Activated T-cell treated with anti-CD3 and anti-CD28 coated beads, Interleukin-2, amount 50 U/mL, for 1 hour (primary cell): ENCODE measurements around the gene C8B.

ENCODE experiments used
- DNase-seq: peaks from one replicate; pipeline ENCODE4 v3.0.0-alpha.2; 2020

C8B gene

DNA sequence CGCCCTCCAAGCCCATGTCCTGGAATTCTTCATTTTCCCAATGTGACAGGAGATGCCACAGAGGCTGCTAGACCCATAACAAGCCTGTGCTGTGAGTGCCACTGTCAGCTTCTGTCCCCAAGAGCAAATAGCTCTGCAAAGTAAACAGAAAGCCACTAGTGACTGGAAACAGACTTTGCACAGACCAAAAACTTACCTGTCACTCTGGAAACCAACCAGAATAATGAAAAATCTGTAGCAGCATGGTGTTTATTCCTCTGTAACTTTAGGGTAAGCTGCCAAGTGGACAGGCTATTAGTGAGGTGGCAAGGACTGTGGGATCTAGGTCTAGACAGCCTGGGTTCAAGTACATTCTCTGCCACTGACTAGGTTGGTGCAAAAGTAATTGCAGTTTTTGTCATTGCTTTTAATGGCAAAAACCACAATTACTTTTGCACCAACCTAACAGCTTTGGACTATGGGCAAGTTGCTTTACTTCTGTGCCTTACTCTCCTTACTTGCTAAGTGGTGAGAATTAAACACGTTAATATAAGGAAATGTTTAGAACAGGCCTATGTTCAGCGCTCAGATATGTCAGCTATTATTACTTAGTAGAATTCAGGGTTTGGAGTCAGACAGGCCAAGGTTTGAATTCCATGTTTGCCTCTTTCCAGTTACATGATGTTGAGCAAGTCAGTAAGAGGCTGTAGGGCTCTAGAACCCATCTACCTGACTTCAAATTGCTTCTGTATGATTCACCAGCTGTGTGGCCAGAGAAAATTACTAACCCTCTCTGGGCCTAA lies at the start of gene C8B:
C8B (minus strand) TSS at position 100 of the 782 bp plus-strand sequence; CDS start at position 33, 67 bp downstream.
- no peak for DNase-seq

GRCh38 chr1:57015071-57015470 lies 49.3 kb upstream of the C8B start:
- no peak for DNase-seq

GRCh38 chr1:57013522-57013921 lies 47.7 kb upstream of the C8B start:
- no peak for DNase-seq

DNA sequence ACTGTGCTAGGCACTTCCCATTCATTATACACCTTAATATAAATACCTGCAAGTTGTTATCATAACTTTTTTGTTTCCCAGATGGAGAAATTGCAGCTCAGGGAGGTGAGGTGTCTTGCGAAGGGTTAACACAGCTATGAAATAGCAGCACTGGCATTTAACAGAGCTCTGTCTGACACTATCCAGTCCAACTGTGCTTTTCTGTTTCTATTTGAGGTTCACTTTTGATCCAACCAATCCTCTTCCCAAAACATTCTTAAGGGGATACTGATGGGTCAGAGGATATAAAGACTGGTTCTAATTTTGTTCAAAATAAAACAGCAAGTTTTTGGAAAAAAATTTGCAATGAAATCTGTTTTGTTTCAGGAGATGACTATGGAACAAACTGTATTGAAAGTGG lies 46.5 kb upstream of the C8B start:
- DNase-seq = no peak

- no peak for DNase-seq
These were observed 44.7 kb upstream of the C8B start for GRCh38 chr1:57010511-57010910.

- no peak for DNase-seq
These were observed 42.1 kb upstream of the C8B start for GRCh38 chr1:57007948-57008347.

DNA sequence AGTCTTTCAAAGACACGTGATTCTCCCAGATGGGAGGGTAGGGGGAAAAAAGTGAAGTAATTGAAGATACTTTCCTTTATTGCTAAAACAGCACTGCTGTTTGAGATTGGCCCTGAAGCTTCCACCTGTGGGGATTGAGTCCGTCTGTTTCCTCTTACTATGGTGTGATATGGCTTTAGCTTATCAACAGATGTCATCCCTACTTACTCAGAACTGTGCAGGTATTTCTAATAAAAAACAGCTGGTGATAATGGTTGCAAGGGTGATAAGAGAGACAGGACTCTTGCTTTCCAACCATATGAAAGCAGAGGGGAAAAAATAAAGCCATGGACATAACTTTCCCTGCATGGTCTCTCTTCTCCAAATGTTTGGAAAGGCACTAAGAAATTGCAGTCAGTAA lies 41.7 kb upstream of the C8B start:
- DNase-seq = no peak

DNA sequence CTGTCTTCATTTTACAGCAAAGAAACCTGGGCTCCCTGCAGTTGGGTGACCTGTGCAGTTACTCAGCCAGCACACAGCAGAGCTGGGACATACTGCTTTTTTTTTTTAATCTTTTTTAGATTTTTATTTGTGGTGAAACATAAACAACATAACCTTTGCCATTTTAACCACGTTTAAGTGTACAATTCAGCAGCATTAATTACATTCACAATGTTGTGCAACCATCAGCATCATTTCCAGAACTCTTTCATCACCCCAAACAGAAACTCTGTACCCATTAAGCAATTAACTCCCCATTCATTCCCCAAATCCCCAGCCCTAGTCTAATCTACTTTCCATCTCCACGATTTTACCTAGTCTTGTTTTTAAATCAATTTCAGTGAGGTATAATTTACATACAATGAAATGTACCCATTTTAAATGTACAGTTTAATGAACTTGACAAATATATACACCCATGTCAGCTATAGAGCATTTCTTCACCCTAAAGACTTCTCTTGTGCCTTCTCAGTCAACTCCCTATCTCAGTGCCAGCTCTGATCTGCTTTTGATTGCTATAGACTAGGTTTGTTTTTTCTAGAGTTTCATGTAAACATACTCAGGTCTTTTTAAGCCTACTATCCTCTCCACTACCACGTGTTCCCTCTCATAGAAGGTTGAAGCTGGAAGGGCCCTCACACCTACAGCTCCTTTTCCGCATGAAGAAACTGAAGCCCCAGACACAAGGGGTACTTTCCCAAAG lies 37.8 kb upstream of the C8B start:
- DNase-seq = no peak

DNA sequence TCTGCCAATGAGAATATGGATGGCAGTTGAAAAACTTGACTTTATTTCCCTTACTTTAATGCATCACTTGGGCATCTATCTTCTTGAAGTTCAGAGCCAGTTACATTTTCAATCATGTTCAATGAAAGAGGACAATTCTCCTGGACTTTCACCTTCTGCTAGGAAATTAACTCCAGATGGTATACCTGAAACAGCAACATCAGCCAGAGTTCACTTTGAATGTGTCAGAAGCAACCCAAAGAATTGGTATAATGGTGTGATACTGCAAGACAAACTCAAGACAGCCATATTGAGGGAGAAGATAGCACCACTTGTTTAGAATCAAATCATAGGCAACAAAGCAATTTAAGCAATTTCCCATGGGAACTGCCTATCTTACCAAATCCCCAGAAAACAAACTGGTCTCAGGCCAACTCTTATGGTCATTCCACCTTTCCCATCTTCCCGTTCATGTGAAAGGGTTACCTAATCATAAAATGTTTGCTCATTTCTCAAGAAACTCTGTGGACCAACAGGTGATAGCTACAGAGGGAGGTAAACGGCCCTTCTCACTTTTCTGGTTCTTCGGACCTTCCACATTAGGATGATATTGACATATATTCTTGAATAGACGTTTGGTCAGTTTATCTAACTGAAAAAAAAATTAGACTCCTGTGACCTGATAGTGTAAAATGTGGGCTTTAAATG lies 29.7 kb upstream of the C8B start:
- no peak for DNase-seq

GRCh38 chr1:56993475-56993874 lies 27.7 kb upstream of the C8B start:
- DNase-seq = no peak

DNA sequence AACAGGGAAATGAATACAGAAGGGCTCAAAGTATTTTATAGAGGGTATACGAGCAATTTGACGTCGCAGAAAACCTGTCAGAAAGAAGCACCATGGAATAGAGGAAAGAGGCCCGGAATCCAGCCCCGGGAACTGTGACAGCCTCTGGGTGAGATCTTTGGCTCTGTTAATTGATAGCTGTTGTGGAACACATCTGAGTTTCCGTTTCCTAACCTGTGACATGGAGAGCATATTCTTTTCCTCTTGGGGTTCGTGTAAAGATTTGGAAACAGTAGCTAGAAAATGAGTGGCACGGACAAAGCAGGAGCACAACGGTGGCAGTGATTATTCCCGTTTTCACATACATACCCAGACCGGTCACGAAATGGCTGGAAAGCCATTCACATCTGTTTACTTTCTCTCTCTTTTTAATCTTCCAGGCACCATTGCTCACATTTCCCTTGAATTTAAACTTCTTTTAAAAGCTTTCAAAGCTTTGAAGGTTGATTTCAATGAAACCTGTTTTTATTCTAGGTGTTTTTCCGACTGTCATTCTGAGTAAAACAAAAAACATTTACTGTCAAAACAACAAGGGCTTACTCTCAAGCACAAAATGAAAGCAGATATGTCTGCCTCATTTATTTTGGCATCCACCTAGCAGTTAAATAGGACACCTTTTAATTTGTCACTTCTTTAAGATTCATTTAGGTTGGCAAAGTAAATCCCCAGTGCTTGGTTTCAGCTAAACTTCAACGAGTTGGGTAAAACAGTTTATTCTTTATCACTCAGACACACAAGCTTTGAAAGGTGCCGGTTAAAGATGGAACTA lies 26.7 kb upstream of the C8B start:
- DNase-seq = no peak

- no peak for DNase-seq
These were observed 25.8 kb upstream of the C8B start for GRCh38 chr1:56991576-56991975.

DNA sequence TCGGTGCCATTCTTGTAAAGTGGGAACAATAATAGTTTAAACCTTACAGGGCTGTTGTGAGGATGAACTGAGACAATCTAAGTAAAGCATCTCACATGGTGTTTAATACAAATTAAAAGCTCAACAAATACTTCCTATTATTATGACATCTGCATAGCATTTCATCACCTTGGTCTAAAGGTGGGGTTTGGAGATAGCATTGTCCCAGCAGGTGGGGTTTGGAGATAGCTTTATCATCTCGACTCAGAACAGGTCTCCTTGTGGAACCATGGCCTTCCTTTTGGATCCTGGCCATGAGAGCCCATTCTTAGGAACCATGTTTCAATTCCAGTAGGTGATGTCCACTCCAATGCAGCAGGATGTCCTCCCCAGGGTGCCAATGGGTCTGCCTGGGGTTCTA lies 20.6 kb upstream of the C8B start:
- DNase-seq = no peak

DNA sequence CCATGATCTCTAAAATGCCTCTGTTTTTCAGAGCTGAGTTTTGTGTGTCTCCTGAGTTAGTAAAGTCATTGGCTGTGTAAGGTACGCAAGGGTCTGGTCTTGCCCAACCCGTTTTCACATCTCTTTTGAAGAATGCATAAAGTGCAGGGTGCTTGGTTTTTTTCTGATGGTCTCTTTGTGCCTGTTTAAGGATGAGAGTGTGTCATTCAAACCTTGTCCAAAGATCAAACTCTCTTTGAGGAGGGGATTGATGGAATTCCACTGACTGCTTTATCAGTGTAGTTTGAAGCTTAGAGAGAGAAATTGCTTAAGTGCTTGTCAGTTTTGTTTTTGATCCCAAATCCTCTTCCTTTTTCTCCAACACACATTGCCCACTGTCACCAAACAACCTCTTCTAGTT lies 20.0 kb upstream of the C8B start:
- DNase-seq = no peak

DNA sequence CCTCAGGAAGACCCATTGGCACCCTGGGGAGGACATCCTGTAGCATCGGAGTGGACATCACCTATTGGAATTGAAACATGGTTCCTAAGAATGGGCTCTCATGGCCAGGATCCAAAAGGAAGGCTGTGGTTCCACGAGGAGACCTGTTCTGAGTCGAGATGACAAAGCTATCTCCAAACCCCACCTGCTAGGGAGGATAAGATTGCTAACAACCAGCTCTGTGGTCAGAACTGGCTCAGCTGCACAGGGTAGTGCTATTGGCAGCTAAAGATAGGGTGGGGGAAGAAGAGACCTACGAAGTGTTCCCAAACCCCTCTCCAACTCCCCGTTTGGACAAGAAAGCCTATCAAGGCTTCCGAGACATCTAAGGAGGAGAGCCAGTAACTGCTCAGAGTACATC lies 17.7 kb upstream of the C8B start:
- DNase-seq = no peak

- DNase-seq = no peak
These were observed 14.4 kb upstream of the C8B start for GRCh38 chr1:56979986-56980755.

DNA sequence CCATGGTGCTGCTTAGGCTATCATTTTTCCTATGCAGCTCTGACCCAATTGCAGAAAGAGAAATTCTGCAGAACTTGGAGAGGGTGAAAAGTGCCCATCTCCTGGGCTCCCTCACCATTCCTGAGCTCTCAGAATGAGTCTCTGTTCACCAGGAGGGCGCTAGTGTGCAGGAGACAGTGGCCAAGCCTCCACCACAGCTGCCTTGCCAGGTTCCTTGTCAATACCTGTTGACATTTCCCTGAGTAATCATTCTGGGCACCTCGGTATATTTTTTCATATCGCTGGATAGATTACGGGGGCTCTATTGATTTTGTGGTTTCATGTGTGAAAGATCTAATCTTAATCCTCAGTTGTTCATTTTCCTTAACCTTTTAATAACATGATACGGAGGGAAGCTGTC lies 13.0 kb upstream of the C8B start:
- no peak for DNase-seq

- no peak for DNase-seq
These were observed 12.1 kb upstream of the C8B start for GRCh38 chr1:56977910-56978309.

DNA sequence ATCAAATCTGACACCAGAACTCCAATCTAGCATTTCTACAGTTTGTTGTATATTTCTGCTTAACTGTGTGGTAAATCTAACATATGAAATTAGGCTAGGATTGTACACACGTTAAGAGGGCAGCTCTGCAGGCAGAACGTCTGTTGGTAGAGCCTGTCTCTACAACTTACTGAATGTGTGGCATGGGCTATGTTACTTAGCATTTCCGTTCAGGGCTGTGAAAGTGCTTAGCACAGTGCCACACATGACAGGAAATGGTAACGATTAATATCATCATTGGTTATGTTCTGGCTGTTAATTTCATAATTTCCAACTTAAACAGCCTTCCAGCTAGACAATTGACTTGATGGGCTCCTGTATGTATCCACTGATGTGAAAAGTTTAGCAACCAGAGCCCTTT lies 9.6 kb upstream of the C8B start:
- no peak for DNase-seq

DNA sequence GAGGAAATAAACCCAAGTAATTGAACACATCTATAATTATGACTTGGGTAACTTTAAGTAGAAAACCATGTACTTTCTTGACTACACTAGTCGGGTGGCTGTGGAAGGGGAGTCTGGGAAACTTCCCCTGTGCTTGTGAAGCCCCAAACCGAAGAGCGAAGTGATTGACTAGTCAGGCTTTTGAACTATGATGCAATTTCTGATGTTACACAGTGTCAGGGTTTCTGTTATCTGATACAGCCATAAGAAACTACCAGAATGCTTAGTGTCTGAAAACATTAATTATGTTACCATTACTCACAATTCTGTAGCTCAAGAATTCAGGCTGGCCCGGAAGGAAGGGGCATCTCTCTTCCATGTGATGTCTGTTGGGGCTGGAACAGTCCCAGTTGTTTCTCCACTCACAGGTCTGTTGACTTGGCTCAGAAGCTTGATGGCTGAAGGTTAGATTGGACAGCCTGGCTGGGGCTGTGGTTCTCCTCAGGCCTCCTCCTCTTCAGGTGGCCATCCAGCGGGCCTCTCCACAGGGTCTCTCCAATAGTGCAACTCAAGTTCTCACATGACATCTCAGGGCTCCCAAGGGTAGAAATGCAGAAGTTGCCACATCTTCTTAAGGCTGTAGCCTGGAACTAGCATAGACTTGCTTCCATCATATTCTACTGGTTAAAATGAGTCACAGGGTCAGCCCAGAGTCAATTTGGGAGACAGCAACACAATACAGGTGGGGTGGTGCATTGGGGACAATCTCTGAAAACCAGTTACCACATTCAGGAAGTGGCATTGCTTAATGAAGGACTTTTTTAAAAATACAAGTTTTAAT lies 8.3 kb upstream of the C8B start:
- DNase-seq = no peak

- DNase-seq = no peak
These were observed 7.2 kb upstream of the C8B start for GRCh38 chr1:56972976-56973375.
